T-cell (primary cell): Measurements from ENCODE around the gene LRRC4C. TPM values are rescaled to one million over a fixed set of nuclear protein-coding genes. Genes with fewer than 3 reads are reported as not detected.

Source experiments
- ATAC-seq, 4 experiments: fragments of 200-7000 bp in 3 of 4; fragments of 150-1000 bp in 1 of 4; cut with Tn5 transposase; replicated peaks in 1 of 4; 1 replicate in 3 of 4; 2 replicates in 1 of 4; pipeline ENCODE4 v1.10.0; 2021; ENCODE audit warnings: moderate library complexity in 3 of 4, mild to moderate bottlenecking in 2 of 4, moderate number of reproducible peaks in 1 of 4
- CTCF ChIA-PET, 2 donors: fragments of 300-600 bp; sonication (Branson Sonifier 250); formaldehyde crosslinking; loops; one replicate each; lab custom pipeline; 2022; ENCODE audit warnings: antibody characterized with exemption in 2 of 2; lab: Charles Lee
- POLR2A ChIA-PET, 2 donors: fragments of 300-600 bp; sonication (Branson Sonifier 250); formaldehyde crosslinking; loops; one replicate each; lab custom pipeline; 2022; ENCODE audit warnings: antibody characterized with exemption in 2 of 2; lab: Charles Lee
- DNase-seq, 35 experiments: peaks; one replicate each; pipeline versions ENCODE4 v3.0.0 to v3.0.0-alpha.2; 2013 to 2023
- H3K27ac ChIP-seq: one replicate; pipeline ENCODE4 v1.5.1; 2013; ENCODE audit warnings: low read length
- H3K27me3 ChIP-seq, 2 experiments: replicated peaks in 1 of 2; 1 replicate in 1 of 2; 2 replicates in 1 of 2; pipeline versions ENCODE4 v1.6.1 to v1.7.0; 2013; ENCODE audit warnings: low read length in 1 of 2, mixed read lengths in 1 of 2; ENCODE audit not compliant: control insufficient read depth in 2 of 2, insufficient read depth in 2 of 2; ENCODE audit errors: extremely low read depth in 1 of 2
- H3K36me3 ChIP-seq, 2 donors: 1 replicate in 1 of 2; 2 replicates in 1 of 2; pipeline versions ENCODE4 v1.6.1 to v1.7.0; 2013; ENCODE audit warnings: low read length in 1 of 2; ENCODE audit not compliant: control insufficient read depth in 2 of 2, insufficient read depth in 1 of 2; ENCODE audit errors: extremely low read depth in 1 of 2
- H3K4me1 ChIP-seq, 2 experiments: 1 replicate in 1 of 2; 2 replicates in 1 of 2; pipeline versions ENCODE4 v1.6.1 to v1.7.0; 2013; ENCODE audit warnings: low read length in 2 of 2, mixed read lengths in 1 of 2; ENCODE audit not compliant: insufficient read depth in 2 of 2, control insufficient read depth in 1 of 2; ENCODE audit errors: extremely low read depth in 1 of 2
- H3K4me3 ChIP-seq, 2 donors: 1 replicate in 1 of 2; 2 replicates in 1 of 2; pipeline versions ENCODE4 v1.5.1 to v1.7.0; 2013; ENCODE audit warnings: mild to moderate bottlenecking in 2 of 2, low read length in 1 of 2, moderate library complexity in 1 of 2; ENCODE audit not compliant: control insufficient read depth in 1 of 2; ENCODE audit errors: extremely low read depth in 1 of 2
- H3K9me3 ChIP-seq: 2 replicates; pipeline ENCODE4 v1.7.0; 2013
- H3K27ac Mint-ChIP-seq, 2 donors: one replicate each; pipeline ENCODE4 v1.8.0; 2020 to 2021; ENCODE audit warnings: mild to moderate bottlenecking in 2 of 2, mixed read lengths in 2 of 2
- H3K27me3 Mint-ChIP-seq, 2 donors: one replicate each; pipeline ENCODE4 v1.8.0; 2021 to 2022; ENCODE audit warnings: mixed read lengths in 2 of 2
- H3K36me3 Mint-ChIP-seq: one replicate; pipeline ENCODE4 v1.8.0; 2021; ENCODE audit warnings: mixed read lengths
- H3K4me1 Mint-ChIP-seq, 3 donors: one replicate each; pipeline ENCODE4 v1.8.0; 2020 to 2022; ENCODE audit warnings: mixed read lengths in 3 of 3, mild to moderate bottlenecking in 1 of 3
- H3K4me3 Mint-ChIP-seq, 3 donors: one replicate each; pipeline ENCODE4 v1.8.0; 2020 to 2022; ENCODE audit warnings: mild to moderate bottlenecking in 3 of 3, mixed read lengths in 3 of 3, moderate library complexity in 3 of 3
- H3K9me3 Mint-ChIP-seq, 3 donors: one replicate each; pipeline ENCODE4 v1.8.0; 2020 to 2022; ENCODE audit warnings: mixed read lengths in 3 of 3
- WGBS: methylation state at CpG from one replicate; pipeline ENCODE4 v1.1.5; 2013; ENCODE audit warnings: missing lambda C conversion rate; ENCODE audit not compliant: insufficient coverage; 5-methylcytosine and 5-hydroxymethylcytosine counted together
- total RNA-seq, 35 experiments: library from RNA in 6 of 35; stranded (reverse) in 6 of 35; fragments of 120-200 nt in 1 of 35; gene quantifications; one replicate each; pipeline versions ENCODE4 v1.2.1 to v1.2.4 and lab custom pipeline; 2013 to 2026

The LRRC4C gene
- total RNA-seq, 5 donors from 2014 or later (not counting 1 experiment from before 2014, with no cell fraction given), result not detected

DNA sequence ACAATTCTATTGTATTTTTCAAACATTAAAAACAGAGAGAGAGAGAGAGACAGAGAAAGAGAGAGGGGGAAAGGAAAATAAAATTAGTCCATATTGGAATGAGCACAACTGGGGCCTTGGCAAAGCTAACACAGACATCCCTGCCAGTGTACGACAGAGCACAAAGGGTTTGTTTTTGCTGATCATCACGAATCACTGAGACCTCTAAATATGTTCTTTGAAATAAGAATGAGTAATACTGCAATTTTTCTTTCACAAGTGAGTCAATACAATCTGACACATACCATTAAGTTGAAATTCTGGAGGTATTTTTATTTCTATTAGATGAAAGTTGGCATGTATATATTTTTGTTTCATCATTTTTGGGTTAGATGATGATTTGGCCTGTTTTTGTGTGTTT, 27.0 kb upstream of the LRRC4C start:
- H3K4me1 ChIP-seq, result no peaks in the 10 kb centered on the region
- no peaks in the 10 kb centered on the region for H3K9me3 ChIP-seq
- no CpG with 5 or more reads among the region's 2 CpGs for WGBS
- no peak overlapping the region for H3K27ac Mint-ChIP-seq
- no peak for ATAC-seq
- POLR2A ChIA-PET, result no interaction called here
- no peaks in the 10 kb centered on the region for H3K36me3 ChIP-seq
- no peaks in the 10 kb centered on the region for H3K27me3 Mint-ChIP-seq
- no peaks in the 10 kb centered on the region for H3K27me3 ChIP-seq
- no peak overlapping the region for H3K4me3 Mint-ChIP-seq
- CTCF ChIA-PET, result no interaction called here
- no peak for DNase-seq
- H3K27ac ChIP-seq, result no peak overlapping the region
- no peaks in the 10 kb centered on the region for H3K4me1 Mint-ChIP-seq
- H3K36me3 Mint-ChIP-seq, result no peaks in the 10 kb centered on the region
- H3K4me3 ChIP-seq, result no peak overlapping the region
- H3K9me3 Mint-ChIP-seq, result peaks cover 9 to 19% (median 17%) of the 10 kb centered on the region in 3 donors

DNA sequence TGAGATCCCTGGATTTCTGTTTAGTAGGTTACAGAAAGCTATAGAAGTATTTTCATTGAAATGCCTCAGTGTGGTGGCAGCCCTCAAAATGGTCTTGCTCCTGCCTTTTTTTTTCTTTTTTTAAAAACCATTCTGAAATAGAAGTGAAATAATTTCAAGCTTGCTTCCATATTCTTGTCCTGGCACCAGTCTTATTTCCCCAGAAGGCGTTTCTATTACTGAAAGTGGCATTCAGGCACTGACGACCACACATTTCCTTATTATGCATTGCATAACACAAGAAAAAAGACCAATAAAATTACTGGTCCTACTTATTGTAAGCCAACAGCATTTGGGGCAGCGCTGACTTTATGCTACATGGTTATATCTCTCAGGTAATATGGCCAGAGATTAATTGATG, 24.5 kb upstream of the LRRC4C start:
- CTCF ChIA-PET, result no interaction called here
- Histone ChIP-seq H3K27ac (no peak overlapping the region), H3K9me3 (no peaks in the 10 kb centered on the region), H3K4me3 (no peak overlapping the region), H3K4me1 (no peaks in the 10 kb centered on the region), H3K36me3 (no peaks in the 10 kb centered on the region), H3K27me3 (no peaks in the 10 kb centered on the region)
- H3K36me3 Mint-ChIP-seq, result no peaks in the 10 kb centered on the region
- no peak overlapping the region for H3K27ac Mint-ChIP-seq
- no CpG with 5 or more reads among the region's 3 CpGs for WGBS
- DNase-seq (no peak), ATAC-seq (no peak)
- POLR2A ChIA-PET, result interaction anchor here in 1 of 2 donors (0.6 kb wide), 1 partner anchor 62 kb away, joined by 4 read pairs; no protein-coding TSS in a partner anchor
- H3K27me3 Mint-ChIP-seq, result no peaks in the 10 kb centered on the region
- peaks cover 4 to 13% (median 11%) of the 10 kb centered on the region in 3 donors for H3K9me3 Mint-ChIP-seq
- H3K4me1 Mint-ChIP-seq, result no peaks in the 10 kb centered on the region
- no peak overlapping the region for H3K4me3 Mint-ChIP-seq

DNA sequence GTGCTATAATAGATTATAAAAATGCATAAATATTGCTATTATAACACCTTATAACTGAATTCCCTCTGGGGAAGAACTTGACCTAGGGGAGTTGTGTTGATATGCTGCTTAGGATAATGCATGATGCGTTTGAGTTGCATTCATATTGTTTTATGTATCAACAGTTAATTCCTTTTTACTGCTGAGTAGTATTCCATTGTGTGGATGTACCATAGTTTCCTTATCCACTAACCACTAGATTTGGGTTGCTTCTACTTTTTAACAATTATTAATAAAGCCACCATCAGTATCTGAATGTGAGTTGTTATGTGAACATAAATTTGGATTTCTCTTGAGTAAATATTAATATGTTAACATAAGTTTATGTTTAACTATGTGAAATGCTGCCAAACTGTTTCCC, 19.7 kb upstream of the LRRC4C start:
- H3K27ac ChIP-seq, result no peak overlapping the region
- H3K4me1 ChIP-seq, result no peaks in the 10 kb centered on the region
- H3K4me3 ChIP-seq, result no peak overlapping the region
- Mint-ChIP-seq H3K27me3 (no peaks in the 10 kb centered on the region), H3K36me3 (no peaks in the 10 kb centered on the region), H3K4me1 (no peaks in the 10 kb centered on the region), H3K27ac (no peak overlapping the region), H3K9me3 (peaks cover 8 to 23% (median 16%) of the 10 kb centered on the region in 3 donors), H3K4me3 (no peak overlapping the region)
- no peaks in the 10 kb centered on the region for H3K36me3 ChIP-seq
- ChIA-PET CTCF (no interaction called here), POLR2A (no interaction called here)
- WGBS, result no CpG with 5 or more reads among the region's 1 CpG
- no peaks in the 10 kb centered on the region for H3K27me3 ChIP-seq
- H3K9me3 ChIP-seq, result no peaks in the 10 kb centered on the region
- ATAC-seq (no peak), DNase-seq (no peak)

DNA sequence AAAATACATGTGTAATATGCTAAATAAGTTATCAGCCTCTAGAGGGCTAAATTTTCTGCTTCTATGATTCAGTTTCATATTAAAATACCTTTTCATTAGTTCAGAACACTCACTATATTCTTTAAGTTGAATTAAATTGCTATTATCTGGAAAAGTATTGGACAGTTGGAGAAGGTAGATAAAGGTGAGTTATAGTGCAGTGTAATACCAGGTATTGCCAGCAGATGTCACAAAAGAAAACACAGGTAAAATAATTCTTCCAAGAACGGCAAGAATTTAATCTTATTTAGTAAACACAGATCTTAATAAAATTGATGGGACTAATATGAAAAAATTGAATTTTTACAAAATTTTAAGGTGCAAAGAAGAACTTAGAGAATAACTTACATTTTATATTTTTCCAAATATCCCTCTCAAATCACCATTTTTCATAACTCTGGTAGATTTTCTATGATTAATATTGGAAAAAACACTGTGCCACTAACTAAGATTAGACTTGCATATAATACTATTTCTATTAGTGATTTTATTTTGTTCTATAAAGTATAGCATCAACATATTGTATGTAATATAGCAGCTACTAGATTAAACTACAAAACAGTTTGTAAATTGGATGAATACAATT, 1.7 kb upstream of the LRRC4C start:
- H3K27ac Mint-ChIP-seq, result no peak overlapping the region
- WGBS, result no CpG with 5 or more reads among the region's 1 CpG
- peaks cover 4 to 7% of the 10 kb centered on the region in 2 donors for H3K27me3 Mint-ChIP-seq
- H3K36me3 Mint-ChIP-seq, result no peaks in the 10 kb centered on the region
- H3K4me3 Mint-ChIP-seq, result no peak overlapping the region
- Histone ChIP-seq H3K9me3 (no peaks in the 10 kb centered on the region), H3K36me3 (no peaks in the 10 kb centered on the region), H3K4me1 (no peaks in the 10 kb centered on the region), H3K4me3 (no peak overlapping the region), H3K27ac (no peak overlapping the region), H3K27me3 (no peaks in the 10 kb centered on the region)
- peaks cover 3 to 8% (median 7%) of the 10 kb centered on the region in 3 donors for H3K9me3 Mint-ChIP-seq
- H3K4me1 Mint-ChIP-seq, result no peaks in the 10 kb centered on the region
- CTCF ChIA-PET, result interaction anchor here in 1 of 2 donors (0.6 kb wide), 1 partner anchor 71 kb away, joined by 3 read pairs; no protein-coding TSS in a partner anchor
- peak in 1 of 35 experiments; percentile 5 for DNase-seq
- ATAC-seq, result no peak
- POLR2A ChIA-PET, result no interaction called here

DNA sequence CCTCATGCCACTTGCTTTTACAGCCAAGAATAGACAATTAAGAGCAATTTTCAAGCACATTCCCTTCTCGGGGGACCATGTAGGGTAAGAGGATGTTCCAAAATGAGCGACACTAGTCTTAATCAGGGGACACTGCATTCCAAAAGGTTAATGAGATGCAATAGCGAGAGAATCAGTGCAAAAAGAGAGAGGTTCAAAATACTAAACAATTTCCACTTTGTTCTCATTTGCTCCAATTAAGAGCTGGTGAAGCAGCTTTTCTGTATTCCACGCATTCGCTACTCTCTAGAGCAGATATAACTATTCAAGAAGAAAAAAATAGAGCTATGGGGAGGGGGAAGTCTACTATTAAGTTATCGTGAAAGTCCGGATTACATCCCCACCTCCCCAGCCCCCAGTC, 811 bp downstream of the LRRC4C start:
- no peaks in the 10 kb centered on the region for H3K36me3 Mint-ChIP-seq
- Histone ChIP-seq H3K4me3 (no peak overlapping the region), H3K36me3 (no peaks in the 10 kb centered on the region), H3K27me3 (no peaks in the 10 kb centered on the region), H3K27ac (no peak overlapping the region), H3K9me3 (no peaks in the 10 kb centered on the region), H3K4me1 (no peaks in the 10 kb centered on the region)
- DNase-seq (no peak), ATAC-seq (no peak)
- no peak overlapping the region for H3K27ac Mint-ChIP-seq
- POLR2A ChIA-PET, result no interaction called here
- CTCF ChIA-PET, result interaction anchor here in 1 of 2 donors (0.6 kb wide), 1 partner anchor 15 kb away, joined by 3 read pairs; no protein-coding TSS in a partner anchor
- no CpG with 5 or more reads among the region's 7 CpGs for WGBS
- H3K9me3 Mint-ChIP-seq, result peaks cover 3 to 7% (median 5%) of the 10 kb centered on the region in 3 donors
- no peak overlapping the region for H3K4me3 Mint-ChIP-seq
- H3K4me1 Mint-ChIP-seq, result no peaks in the 10 kb centered on the region
- peaks cover 4 to 7% of the 10 kb centered on the region in 2 donors for H3K27me3 Mint-ChIP-seq

DNA sequence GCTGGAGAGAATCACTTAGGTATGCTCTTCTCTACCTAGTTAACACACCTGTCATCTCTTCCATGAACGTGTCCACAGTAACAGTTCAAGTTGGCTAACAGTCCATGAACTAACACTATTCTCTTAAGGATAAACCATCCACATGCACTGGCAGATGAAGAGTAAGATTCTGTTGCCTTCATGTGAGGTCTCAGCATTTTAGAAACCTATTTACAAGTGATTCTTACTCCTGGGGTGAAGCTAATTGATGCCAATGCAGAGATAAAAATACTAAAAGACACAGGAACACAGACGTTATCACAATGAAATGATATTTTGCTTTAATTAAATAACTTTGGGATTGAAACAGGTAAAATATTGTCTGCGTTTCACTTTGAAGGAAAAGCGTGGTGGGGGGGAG, 1.3 kb downstream of the LRRC4C start:
- H3K27ac ChIP-seq, result no peak overlapping the region
- H3K27ac Mint-ChIP-seq, result no peak overlapping the region
- CTCF ChIA-PET, result interaction anchor here in 1 of 2 donors (0.6 kb wide), 1 partner anchor 15 kb away, joined by 3 read pairs; no protein-coding TSS in a partner anchor
- no peaks in the 10 kb centered on the region for H3K4me1 ChIP-seq
- no peak overlapping the region for H3K4me3 Mint-ChIP-seq
- ATAC-seq (no peak), DNase-seq (no peak)
- H3K4me3 ChIP-seq, result no peak overlapping the region
- POLR2A ChIA-PET, result no interaction called here
- H3K27me3 Mint-ChIP-seq, result peaks cover 4 to 7% of the 10 kb centered on the region in 2 donors
- H3K36me3 ChIP-seq, result no peaks in the 10 kb centered on the region
- no peaks in the 10 kb centered on the region for H3K9me3 ChIP-seq
- no peaks in the 10 kb centered on the region for H3K27me3 ChIP-seq
- no peaks in the 10 kb centered on the region for H3K36me3 Mint-ChIP-seq
- H3K4me1 Mint-ChIP-seq, result no peaks in the 10 kb centered on the region
- peaks cover 3 to 7% (median 4%) of the 10 kb centered on the region in 3 donors for H3K9me3 Mint-ChIP-seq
- 27% methylated on average over 2 of the region's 4 CpGs for WGBS
